Measurements from ENCODE around the gene CACNA1G.

DNA sequence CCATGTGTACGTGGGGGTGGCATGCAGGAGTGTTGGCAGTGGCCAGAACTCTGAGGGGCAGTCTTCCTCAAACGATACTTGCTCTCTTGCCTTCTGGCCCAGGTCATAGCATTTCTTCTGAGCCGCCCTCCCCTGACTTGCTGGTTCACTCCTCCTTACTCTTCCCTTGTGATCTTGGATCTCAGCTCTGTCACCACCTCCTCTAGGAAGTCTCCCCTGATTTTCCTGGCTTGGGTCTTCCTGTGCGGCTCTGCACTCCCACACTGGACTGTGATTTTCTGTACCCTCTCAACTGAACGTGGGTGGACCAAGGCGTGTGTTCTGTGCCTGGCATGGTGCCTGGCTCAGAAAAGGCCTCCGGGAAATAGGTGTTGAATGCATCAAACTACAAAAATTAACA lies 25.1 kb upstream of the CACNA1G start:
- TF ChIP-seq, protein P1, sequence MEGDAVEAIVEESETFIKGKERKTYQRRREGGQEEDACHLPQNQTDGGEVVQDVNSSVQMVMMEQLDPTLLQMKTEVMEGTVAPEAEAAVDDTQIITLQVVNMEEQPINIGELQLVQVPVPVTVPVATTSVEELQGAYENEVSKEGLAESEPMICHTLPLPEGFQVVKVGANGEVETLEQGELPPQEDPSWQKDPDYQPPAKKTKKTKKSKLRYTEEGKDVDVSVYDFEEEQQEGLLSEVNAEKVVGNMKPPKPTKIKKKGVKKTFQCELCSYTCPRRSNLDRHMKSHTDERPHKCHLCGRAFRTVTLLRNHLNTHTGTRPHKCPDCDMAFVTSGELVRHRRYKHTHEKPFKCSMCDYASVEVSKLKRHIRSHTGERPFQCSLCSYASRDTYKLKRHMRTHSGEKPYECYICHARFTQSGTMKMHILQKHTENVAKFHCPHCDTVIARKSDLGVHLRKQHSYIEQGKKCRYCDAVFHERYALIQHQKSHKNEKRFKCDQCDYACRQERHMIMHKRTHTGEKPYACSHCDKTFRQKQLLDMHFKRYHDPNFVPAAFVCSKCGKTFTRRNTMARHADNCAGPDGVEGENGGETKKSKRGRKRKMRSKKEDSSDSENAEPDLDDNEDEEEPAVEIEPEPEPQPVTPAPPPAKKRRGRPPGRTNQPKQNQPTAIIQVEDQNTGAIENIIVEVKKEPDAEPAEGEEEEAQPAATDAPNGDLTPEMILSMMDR (IDR thresholded peaks at IDR 0.05) = no peak
- no peak for TF ChIP-seq POLR2A (IDR thresholded peaks at IDR 0.05)

Measured in esophagus squamous epithelium (tissue), 4 donors.